ENCODE results near the gene HOXD3.

The HOXD3 gene

GRCh38 chr2:176147800-176148496 lies 9.2 kb upstream of the HOXD3 start:
- Histone ChIP-seq H3K4me2 (ENCODE audit: low read depth, low read length) (no peak overlapping the region), H4K20me1 (ENCODE audit: insufficient read depth, low read length) (no peaks in the 10 kb centered on the region), H3K27me3 (replicated peaks; ENCODE audit: insufficient read depth, low read length) (peaks cover 15% of the 10 kb centered on the region), H3K9ac (ENCODE audit: low read length) (no peak overlapping the region), H3F3A (ENCODE audit: insufficient read depth, low read length) (no peaks in the 10 kb centered on the region), H3K9me3 (replicated peaks; ENCODE audit: insufficient read depth, low read length) (no peaks in the 10 kb centered on the region), H3K4me3 (ENCODE audit: low read length) (no peak overlapping the region), H3K9me2 (replicated peaks; ENCODE audit: insufficient read depth, low read length) (no peaks in the 10 kb centered on the region), H3K27ac (ENCODE audit: low read length) (no peak overlapping the region), H3K4me1 (ENCODE audit: low read length) (no peaks in the 10 kb centered on the region), H2AFZ (ENCODE audit: low read length) (no peak overlapping the region), H3K79me2 (ENCODE audit: low read length) (no peaks in the 10 kb centered on the region), H3K36me3 (replicated peaks; ENCODE audit: insufficient read depth, low read length) (no peaks in the 10 kb centered on the region)
- no peak for DNase-seq
- TF ChIP-seq CTCF (IDR thresholded peaks at IDR 0.05; ENCODE audit: low read length) (no peak), EZH2 (optimal IDR thresholded peaks at IDR 0.05; ENCODE audit: low read depth, low read length) (no peak), EZH2phosphoT487 (IDR thresholded peaks at IDR 0.05; ENCODE audit: low read length) (no peak)

- Histone ChIP-seq H2AFZ (ENCODE audit: low read length) (no peak overlapping the region), H3K4me2 (ENCODE audit: low read depth, low read length) (no peak overlapping the region), H3K4me1 (ENCODE audit: low read length) (no peaks in the 10 kb centered on the region), H3K9me3 (replicated peaks; ENCODE audit: insufficient read depth, low read length) (no peaks in the 10 kb centered on the region), H3K36me3 (replicated peaks; ENCODE audit: insufficient read depth, low read length) (no peaks in the 10 kb centered on the region), H3K27me3 (replicated peaks; ENCODE audit: insufficient read depth, low read length) (peaks cover 15% of the 10 kb centered on the region), H4K20me1 (ENCODE audit: insufficient read depth, low read length) (no peaks in the 10 kb centered on the region), H3K9me2 (replicated peaks; ENCODE audit: insufficient read depth, low read length) (no peaks in the 10 kb centered on the region), H3K9ac (ENCODE audit: low read length) (no peak overlapping the region), H3K79me2 (ENCODE audit: low read length) (no peaks in the 10 kb centered on the region), H3F3A (ENCODE audit: insufficient read depth, low read length) (no peaks in the 10 kb centered on the region), H3K27ac (ENCODE audit: low read length) (no peak overlapping the region), H3K4me3 (ENCODE audit: low read length) (no peak overlapping the region)
- TF ChIP-seq EZH2phosphoT487 (IDR thresholded peaks at IDR 0.05; ENCODE audit: low read length), result no peak
- TF ChIP-seq EZH2 (optimal IDR thresholded peaks at IDR 0.05; ENCODE audit: low read depth, low read length), result no peak
- no peak for TF ChIP-seq CTCF (IDR thresholded peaks at IDR 0.05; ENCODE audit: low read length)
- no peak for DNase-seq
These were observed 8.2 kb upstream of the HOXD3 start for GRCh38 chr2:176148751-176149421.

GRCh38 chr2:176149481-176149938 lies 7.6 kb upstream of the HOXD3 start:
- Histone ChIP-seq H4K20me1 (ENCODE audit: insufficient read depth, low read length) (no peaks in the 10 kb centered on the region), H3F3A (ENCODE audit: insufficient read depth, low read length) (no peaks in the 10 kb centered on the region), H3K4me1 (ENCODE audit: low read length) (no peaks in the 10 kb centered on the region), H3K4me2 (ENCODE audit: low read depth, low read length) (no peak overlapping the region), H3K27ac (ENCODE audit: low read length) (no peak overlapping the region), H2AFZ (ENCODE audit: low read length) (no peak overlapping the region), H3K4me3 (ENCODE audit: low read length) (no peak overlapping the region), H3K36me3 (replicated peaks; ENCODE audit: insufficient read depth, low read length) (no peaks in the 10 kb centered on the region), H3K9me2 (replicated peaks; ENCODE audit: insufficient read depth, low read length) (no peaks in the 10 kb centered on the region), H3K79me2 (ENCODE audit: low read length) (no peaks in the 10 kb centered on the region), H3K9me3 (replicated peaks; ENCODE audit: insufficient read depth, low read length) (no peaks in the 10 kb centered on the region), H3K9ac (ENCODE audit: low read length) (no peak overlapping the region), H3K27me3 (replicated peaks; ENCODE audit: insufficient read depth, low read length) (peaks cover 15% of the 10 kb centered on the region)
- DNase-seq, result no peak
- TF ChIP-seq EZH2phosphoT487 (IDR thresholded peaks at IDR 0.05; ENCODE audit: low read length), result no peak
